HG03439 (cell line): ENCODE results near the gene KLHL29.
"Not testable (repeated sequence)": the region's sequence is repeated elsewhere in the genome, so short reads cannot be mapped to it uniquely, and the experiment has no call there.

Experiments
- ATAC-seq: cut with Tn5 transposase; IDR thresholded peaks from one replicate; pipeline ENCODE4 v1.9.1; 2021; ENCODE audit warnings: mild to moderate bottlenecking, moderate library complexity; ENCODE audit not compliant: unreplicated experiment

The KLHL29 gene

DNA sequence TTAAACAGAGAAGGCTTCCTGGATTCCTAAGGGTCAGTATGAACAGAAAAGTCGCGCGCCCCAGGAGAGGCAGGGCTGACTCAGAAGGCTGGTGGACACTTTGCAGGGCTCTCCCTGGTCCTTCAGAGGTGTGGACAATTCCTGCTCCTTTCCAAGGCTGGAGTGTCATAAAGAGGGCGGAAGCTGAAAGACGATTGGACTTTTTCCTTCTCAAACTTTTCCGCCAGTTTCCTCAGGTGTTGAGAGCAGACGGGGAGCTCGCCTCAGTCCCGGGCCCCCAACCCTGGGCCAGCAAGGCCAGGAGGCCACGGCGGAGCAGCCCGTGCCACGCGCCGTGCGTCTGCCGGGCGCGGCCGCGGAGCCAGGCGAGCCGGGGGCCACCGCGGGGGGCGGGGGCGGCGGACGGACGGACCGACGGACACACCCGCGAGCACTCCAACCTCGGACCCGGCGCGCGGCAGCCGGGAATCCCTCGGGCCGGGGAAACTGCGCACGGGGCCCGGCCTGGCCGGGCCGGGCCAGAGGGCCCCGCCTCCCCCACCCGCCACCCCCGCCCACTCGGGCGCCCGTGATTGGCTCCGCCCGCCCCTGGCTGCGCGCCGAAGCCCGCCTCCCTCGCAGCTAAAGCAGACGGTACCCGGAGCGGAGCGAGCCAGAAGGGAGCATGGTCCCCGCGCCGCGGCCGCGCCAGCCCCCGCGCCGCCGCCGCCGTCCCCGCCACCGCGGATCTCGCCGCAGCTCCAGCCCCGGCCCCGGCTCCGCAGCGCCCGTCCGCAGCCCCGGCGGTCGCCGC, at the start of gene KLHL29:
Gene KLHL29 (plus strand): TSS at position 629 of the 793 bp plus-strand sequence. CDS start 177,018 bp downstream, outside the sequence.
- ATAC-seq = peak; percentile 65

GRCh38 chr2:23335550-23335949, 49.4 kb upstream of the KLHL29 start:
- no peak for ATAC-seq

DNA sequence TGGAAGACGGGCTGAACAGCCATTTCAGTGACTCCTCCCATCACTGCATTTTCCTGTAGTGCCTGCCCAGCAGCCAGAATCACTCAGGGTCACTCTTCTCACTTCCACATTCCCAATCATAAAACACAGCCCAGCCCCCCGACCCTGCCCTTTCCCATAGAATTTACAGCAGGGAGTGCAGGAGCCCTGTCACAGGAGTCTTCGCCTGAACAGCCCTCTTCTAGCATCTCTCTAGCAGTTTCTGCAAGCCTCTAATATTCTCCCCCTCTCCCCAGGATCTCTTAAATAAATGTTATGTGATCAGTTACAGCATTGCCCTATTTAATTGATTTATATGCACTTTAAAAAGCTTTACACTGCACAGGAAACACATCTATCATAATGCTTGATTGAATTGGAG, 42.9 kb upstream of the KLHL29 start:
- no peak for ATAC-seq

DNA sequence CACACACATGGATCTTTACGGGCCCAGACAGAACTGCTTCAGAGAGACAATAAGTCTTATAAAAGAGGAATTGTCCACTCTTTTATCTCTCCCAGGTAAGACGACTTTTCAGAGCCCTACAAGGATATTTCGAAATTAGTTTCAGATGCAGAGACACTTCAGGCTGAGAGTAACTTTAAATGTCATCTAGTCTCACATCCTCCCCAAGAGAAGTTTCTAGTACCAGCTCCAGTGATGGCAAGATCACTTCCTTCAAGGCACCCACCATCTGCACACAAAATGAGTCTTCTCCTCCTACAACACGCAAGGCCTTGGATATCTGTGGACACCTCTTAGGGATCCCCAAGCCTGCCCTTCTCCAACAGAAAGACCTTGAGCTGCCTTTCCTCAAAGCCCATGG, 39.0 kb upstream of the KLHL29 start:
- ATAC-seq = no peak

- ATAC-seq = no peak
These were observed 38.2 kb upstream of the KLHL29 start for GRCh38 chr2:23346781-23347180.

DNA sequence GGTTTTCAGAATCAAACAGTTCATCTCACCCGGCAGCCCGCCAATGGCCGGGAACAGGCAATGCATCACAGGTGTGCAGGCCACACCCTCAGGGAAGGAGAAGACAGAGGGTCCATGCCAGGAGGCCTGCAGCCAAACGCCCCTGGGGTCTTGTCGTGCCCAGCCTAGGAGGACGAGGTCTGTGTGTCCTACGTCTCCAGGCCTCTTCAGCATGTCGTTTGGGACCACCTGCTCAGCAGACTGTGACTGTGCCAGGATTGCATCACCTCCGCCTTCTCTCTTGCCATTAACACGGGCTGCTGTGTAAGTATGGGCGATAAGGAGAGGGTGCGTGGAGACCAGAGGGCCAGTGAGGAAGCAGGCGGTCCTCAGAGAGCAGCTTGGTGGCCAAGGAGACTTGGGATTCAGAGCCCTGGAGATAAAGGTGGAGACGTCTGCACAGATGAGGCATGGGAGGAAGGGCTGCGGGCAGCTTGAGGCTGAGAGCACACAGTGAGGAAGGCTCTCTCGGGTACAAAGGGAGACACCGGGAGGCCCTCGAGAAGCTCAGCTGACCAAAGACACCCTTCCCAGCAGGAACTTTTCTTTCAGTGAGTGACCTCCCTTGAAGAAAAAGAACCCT, 37.4 kb upstream of the KLHL29 start:
- ATAC-seq = no peak

DNA sequence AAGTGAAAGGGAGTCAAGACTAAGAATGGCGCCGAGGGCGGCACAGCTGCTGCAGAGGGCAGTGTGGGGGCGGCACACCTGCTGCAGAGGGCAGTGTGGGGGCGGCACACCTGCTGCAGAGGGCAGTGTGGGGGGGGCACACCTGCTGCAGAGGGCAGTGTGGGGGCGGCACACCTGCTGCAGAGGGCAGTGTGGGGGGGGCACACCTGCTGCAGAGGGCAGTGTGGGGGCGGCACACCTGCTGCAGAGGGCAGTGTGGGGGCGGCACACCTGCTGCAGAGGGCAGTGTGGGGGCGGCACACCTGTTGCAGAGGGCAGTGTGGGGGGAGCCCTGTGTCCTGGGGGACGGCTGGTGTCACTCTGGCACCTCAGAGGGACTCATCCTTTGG, 36.9 kb upstream of the KLHL29 start:
- ATAC-seq = not testable (repeated sequence)

DNA sequence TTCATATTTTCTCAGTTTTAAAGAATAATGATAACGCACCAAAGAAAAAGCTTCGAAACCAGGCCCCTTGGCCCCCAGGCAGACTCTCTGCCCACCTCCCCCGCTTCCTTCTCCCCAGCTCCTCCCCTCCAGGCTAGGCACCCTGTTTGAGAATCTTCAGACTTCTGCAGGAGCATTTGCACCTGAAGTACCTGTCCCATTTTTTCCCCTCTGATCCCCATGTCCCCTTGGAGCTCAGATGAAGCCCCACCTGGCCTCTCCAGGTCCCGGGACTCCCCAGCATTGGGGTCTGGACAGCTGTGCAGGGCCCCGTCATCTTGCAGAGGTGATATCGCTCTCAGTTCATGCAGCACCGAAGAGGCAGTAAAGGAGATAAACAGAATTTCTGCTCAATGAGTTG, 35.5 kb upstream of the KLHL29 start:
- ATAC-seq = no peak

DNA sequence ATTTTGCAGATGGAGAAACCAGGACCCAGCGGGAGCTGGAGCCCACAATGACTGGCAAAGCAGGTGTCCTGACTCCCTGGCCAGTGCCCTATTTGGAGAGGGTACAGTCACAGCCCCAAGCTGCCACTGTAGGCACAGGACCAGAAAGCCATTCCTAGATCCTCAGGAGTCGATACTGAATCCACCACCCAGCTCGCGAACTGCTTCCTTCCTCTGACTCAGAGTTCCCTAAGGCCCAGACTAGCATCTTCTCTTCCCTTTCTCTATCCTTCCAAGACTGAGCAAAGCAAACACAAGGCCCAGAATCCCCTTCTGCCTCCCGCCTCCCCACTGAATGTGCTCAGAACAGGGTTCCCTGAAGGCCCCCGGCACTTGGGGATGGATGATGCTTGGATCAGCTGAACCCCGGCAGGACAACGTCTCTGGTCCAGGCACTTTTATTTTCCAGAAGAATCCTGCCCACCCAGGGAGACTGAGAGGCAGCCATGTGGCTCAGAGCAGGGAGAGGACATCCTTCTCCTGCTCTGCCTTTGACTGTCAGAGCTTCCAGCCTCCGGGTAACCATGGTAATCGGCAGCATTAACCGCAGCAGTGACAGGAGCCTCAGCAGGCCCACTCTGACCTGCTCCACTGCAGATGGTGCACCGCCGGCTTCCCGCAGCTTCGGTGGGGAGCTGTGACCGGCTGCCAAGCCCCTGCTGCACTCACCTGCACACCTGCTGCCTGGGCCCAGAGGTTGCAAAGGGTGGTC, 34.8 kb upstream of the KLHL29 start:
- no peak for ATAC-seq

DNA sequence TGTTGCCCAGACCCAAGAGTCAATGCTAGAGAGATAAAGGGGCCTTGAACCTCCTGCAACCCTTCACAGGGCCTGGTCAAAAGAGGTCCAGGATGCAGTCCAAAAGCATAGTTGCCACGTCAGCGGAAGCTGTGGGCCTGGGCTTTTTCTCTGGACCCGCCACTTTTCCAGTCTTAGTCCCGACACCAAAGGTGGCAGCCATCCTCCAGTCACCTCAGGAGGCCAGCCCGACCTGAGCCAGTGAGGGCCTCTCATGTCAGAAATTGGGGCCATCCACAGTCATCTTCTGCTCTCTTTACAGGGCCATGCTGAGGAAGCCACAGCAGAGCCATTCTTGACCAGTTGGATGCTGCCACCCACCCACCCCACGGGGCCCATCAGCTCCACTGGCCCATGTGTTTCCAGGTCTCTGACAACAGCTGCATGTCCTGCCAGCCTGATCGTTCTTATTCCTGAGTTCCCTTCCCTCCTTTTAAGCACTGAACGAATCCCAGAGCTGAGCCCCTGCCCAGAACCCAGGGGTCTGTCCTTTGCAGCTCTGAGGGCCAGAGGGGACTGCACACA, 34.1 kb upstream of the KLHL29 start:
- no peak for ATAC-seq

DNA sequence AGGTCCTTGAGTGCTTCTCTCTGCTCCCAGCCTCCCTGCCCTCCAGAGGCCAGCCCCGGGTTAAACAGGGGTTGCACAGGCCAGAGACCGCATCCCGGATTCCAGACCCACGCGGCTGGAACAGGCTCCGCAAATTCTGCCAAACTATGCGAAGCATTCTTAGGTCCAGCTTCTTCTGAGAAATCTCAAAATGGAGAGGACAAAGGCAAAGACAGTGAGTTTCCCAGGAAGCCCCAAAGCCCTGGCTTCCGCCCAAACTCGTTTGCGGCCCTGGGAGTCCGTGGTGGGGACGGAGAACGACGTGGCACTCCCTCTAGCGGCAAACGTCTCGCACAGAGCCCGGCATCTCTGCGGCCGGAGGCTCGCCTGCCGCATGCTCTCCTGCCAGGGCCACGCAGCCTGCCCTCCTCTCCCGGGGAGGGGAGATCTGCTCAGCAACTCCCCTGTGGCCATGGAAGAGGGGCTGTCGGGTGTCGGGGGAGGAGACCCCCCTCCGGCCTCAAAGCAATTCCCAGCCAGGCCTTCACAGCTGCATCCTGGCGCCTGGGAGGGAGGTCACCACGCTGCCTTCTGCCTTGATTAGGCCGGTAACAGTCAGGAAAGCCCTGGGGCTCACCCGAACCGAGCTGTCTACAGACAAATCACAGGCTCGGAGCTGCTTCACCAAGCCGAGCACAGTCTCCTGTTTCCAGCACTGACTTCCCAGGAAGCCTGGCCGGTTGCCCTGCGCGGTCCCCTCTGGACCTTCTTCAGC, 33.4 kb upstream of the KLHL29 start:
- peak; percentile 88 for ATAC-seq

- ATAC-seq = peak; percentile 61
These were observed 30.4 kb upstream of the KLHL29 start for GRCh38 chr2:23354554-23354953.

DNA sequence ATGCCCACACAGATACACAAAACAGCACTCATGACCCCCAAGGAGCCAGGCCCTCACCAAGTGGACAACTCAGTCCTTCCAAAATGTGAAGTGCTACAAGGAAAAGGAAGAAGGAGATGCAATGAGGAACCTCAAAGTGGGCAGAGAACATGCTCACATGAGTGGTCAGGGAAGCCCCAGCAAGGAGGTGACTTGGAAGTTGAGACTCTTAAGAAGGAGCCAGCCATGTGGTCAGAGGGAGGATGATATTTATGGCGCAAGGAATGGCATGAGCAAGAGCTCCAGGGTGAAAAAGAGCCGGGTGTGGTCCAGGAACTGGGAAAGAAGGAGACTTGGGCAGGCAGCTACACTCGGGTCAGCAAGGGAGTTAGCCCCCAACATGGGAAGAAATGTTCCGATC, 30.0 kb upstream of the KLHL29 start:
- no peak for ATAC-seq

GRCh38 chr2:23356711-23357110, 28.3 kb upstream of the KLHL29 start:
- no peak for ATAC-seq

- no peak for ATAC-seq
These were observed 25.1 kb upstream of the KLHL29 start for GRCh38 chr2:23359631-23360567.

DNA sequence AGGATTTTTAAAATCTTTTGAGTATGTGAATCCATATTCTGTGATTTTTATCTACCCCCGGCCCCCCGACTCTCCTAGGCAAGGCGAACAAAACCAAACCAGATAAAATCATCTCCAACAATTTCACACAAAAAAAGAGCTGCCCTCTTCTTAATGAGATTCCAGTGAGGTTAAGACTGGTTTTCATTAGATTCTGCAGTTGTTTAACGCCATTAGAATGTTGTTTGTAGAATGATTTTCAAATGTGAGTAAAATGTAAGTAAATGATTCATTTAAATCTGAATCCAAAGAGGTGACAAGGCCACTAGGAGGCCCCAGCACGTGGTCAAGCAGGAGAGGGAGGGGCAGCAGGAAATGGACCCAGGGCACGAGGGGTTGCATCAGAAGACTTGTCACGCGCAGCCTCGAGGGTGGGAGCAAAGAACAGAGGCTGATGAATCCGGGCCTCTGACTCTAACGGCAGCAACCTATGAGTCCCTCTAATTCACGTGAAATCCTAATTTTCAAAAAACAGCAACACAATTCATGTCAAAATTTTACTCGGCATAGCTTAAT, 24.3 kb upstream of the KLHL29 start:
- ATAC-seq = no peak

DNA sequence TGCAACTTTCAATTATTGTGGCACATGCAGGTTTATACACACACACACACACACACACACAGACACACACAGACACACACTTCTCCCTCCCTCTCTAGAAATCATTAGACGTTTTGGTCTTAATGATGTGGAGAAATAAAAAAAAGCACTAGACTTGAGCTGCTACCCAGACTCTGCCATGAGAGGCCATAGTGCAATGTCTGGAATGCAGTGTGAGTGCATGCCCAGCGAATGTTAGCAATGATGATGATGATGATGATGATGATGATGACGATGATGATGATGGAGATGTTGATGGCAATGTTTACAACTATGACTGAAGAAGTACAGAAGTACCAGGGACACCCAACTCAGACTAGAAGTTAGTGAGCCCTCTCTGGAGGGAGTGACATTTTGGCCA, 23.8 kb upstream of the KLHL29 start:
- no peak for ATAC-seq

- no peak for ATAC-seq
These were observed 21.7 kb upstream of the KLHL29 start for GRCh38 chr2:23363268-23363667.

DNA sequence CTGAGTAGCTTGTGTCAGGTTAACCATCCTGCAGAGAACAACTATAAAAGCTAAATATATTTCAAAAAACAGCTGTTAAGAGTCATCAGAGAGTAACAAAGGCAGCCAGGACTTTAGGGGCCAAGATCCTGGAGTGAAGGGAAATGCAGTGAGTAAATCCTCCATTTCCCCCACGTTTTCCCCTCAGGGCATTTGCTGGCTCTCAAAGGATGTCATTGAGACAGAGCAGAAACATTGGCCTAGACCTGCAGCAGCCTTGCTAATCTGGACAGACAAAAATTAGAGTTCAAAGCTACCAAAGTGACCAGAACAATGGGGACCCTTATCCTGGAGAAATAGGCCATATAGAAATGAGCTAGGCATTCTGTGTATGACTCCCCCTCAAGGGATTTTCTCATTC, 21.1 kb upstream of the KLHL29 start:
- ATAC-seq = no peak
